GM19397 (cell line): Measurements from ENCODE around the gene MGAT5.

Experiments used
- ATAC-seq: cut with Tn5 transposase; IDR thresholded peaks from one replicate; pipeline ENCODE4 v1.9.1; 2021; ENCODE audit warnings: mild to moderate bottlenecking, moderate library complexity; ENCODE audit not compliant: unreplicated experiment

The MGAT5 gene

GRCh38 chr2:134391751-134392160 is 137.9 kb downstream of the MGAT5 start:
- ATAC-seq = peak; percentile 70

GRCh38 chr2:134392442-134393074 is 138.7 kb downstream of the MGAT5 start:
- no peak for ATAC-seq

- ATAC-seq = no peak
Measured at GRCh38 chr2:134393075-134393461, 139.2 kb downstream of the MGAT5 start.

- ATAC-seq = no peak
Measured at GRCh38 chr2:134395779-134396178, 141.9 kb downstream of the MGAT5 start.

- ATAC-seq = no peak
Measured at GRCh38 chr2:134396493-134396892, 142.6 kb downstream of the MGAT5 start.

- no peak for ATAC-seq
Measured at GRCh38 chr2:134397146-134397896, 143.4 kb downstream of the MGAT5 start.

- ATAC-seq = no peak
Measured at GRCh38 chr2:134398300-134398699, 144.4 kb downstream of the MGAT5 start.

GRCh38 chr2:134399096-134399495 is 145.2 kb downstream of the MGAT5 start:
- no peak for ATAC-seq

- no peak for ATAC-seq
Measured at GRCh38 chr2:134401081-134401497, 147.2 kb downstream of the MGAT5 start.

- no peak for ATAC-seq
Measured at GRCh38 chr2:134401789-134402188, 147.9 kb downstream of the MGAT5 start.

GRCh38 chr2:134402410-134402809 is 148.5 kb downstream of the MGAT5 start:
- ATAC-seq = no peak

- ATAC-seq = no peak
Measured at GRCh38 chr2:134405611-134406081, 151.8 kb downstream of the MGAT5 start.

GRCh38 chr2:134406311-134406710 is 152.4 kb downstream of the MGAT5 start:
- ATAC-seq = no peak

GRCh38 chr2:134406736-134407135 is 152.9 kb downstream of the MGAT5 start:
- no peak for ATAC-seq

GRCh38 chr2:134407154-134407890 is 153.4 kb downstream of the MGAT5 start:
- ATAC-seq = no peak

GRCh38 chr2:134408386-134408785 is 154.5 kb downstream of the MGAT5 start:
- no peak for ATAC-seq

- no peak for ATAC-seq
Measured at GRCh38 chr2:134408791-134409190, 154.9 kb downstream of the MGAT5 start.

- ATAC-seq = no peak
Measured at GRCh38 chr2:134410006-134410405, 156.1 kb downstream of the MGAT5 start.

- no peak for ATAC-seq
Measured at GRCh38 chr2:134410831-134411231, 157.0 kb downstream of the MGAT5 start.

- no peak for ATAC-seq
Measured at GRCh38 chr2:134411279-134411827, 157.5 kb downstream of the MGAT5 start.
